HG02885 (cell line): ENCODE measurements around the gene CSTB.

ENCODE experiments used
- ATAC-seq: cut with Tn5 transposase; IDR thresholded peaks from one replicate; pipeline ENCODE4 v1.9.1; 2021; ENCODE audit warnings: mild to moderate bottlenecking; ENCODE audit not compliant: unreplicated experiment, poor library complexity

Gene CSTB

GRCh38 chr21:43734928-43735229 lies 41.2 kb downstream of the CSTB start:
- no peak for ATAC-seq

DNA sequence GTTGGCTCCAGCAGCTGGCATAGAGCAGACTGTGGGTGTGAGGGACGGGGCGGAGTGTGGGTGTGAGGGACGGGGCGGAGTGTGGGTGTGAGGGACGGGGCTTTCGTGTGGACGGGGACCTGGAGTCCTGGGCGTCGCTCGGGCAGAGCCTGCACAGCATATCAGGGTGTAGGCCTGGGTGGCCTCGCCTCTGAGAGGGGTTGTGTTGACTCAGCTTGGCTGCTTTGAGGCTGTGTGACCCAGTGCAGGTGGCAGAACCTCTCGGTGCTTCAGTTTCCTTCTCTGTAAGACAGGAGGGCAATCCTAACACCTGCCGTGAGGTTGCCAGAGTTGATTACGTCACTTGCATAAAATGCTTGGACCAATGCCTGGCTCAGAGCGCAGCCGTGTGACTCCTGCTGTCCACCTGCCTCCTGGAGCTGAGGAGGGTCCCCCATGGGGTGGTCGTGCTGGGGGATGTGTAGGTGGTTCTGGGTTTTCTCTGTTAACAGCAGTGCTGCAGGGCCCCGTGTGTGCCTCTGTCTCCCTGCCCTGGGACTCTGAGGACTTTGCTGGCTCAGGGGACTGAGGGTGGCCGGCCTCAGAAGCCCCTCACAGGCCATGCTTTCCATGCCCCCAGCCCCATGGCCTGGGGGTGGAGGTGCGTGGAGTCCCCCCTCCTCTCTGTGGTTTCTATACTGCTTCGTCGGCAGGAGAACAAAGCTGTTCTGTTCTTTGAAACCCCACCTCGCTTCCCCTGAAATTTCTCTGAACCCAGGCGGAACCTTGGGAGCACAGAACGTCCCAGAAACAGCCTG lies 41.8 kb downstream of the CSTB start:
- no peak for ATAC-seq

DNA sequence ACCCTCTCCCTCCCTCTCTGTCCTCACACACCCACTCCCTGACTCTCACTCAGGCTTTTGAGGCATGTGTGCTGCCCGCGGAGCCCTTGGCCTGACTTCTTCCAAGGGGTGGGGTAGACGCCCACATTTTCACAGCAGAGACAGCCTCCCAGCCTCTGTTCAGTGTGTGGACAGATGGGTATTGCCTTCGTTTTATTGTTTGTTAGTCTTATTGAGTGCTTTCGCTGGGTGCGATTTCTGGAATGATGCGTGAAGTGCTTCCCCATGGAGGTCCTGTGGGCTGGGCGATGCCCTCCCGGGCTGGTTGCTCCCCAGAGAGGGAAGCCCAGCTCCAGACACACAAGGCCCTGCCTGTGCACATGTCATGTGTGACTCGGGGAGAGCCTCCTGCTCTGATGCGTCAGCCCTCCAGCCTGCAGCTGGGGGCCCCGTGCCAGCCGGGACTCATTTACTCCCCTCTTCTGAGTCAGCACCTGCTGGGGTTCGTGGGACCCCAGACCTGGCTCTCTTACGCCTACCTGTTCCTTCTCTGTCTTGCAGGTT lies 42.5 kb downstream of the CSTB start:
- no peak for ATAC-seq

DNA sequence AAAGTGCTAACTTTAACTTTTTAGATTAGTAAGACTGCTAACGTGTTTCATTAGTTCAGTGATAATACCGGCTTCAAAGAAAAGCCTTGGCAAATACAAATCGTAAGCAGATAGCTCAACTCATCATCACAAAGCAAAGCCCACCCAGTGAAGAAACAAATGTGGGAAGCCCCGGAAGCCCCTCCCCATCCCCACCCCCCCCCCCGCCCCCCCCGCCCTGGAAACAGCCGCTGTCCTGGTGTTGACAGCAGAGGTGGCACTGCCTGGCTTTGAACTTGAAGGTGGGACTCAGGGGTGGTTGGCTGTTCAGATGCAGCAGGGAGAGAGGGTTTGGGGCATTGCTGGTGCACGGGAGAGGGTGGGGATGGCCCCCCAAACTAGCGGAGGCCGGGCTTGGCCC lies 43.0 kb downstream of the CSTB start:
- ATAC-seq = no peak

DNA sequence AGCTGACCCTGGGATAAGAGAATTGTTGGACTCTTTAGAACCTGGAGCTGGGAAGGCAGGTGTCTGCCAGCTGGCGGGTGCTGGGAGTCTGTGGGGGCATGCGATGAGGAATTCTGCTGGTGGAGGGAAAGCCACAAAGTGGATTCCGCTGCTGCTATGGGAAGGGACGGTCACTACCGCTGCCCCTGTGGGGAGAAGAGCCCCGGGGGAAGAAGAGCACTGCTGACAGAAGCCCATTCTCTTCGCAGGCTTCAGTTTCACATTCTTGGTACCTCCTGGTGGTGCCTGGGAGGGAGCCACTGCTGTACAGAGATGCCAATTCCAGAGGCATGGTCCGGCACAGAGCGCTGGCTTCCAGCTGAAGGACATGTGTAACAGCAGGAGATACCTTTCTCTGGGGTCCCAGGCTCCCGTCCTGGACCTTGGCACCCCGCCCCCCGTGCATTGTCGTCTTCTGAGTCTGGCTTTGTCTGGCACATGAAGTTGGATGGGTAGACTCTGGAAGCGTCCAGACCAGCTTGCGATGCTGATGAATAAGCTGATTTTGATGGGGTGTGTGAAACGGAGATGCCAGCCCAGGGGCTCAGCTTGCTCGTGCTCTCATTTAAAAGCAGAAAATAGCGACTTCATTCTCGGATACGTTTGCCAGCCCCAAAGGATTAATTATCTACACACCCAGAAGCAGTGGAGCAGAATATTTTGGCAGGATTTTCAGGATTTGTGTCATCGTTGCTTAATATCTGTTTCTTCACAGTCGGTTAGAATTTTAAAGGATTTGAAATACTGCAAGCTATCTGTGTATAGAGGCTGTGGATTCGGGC lies 44.0 kb downstream of the CSTB start:
- ATAC-seq = no peak

GRCh38 chr21:43731476-43731875 lies 44.6 kb downstream of the CSTB start:
- no peak for ATAC-seq

DNA sequence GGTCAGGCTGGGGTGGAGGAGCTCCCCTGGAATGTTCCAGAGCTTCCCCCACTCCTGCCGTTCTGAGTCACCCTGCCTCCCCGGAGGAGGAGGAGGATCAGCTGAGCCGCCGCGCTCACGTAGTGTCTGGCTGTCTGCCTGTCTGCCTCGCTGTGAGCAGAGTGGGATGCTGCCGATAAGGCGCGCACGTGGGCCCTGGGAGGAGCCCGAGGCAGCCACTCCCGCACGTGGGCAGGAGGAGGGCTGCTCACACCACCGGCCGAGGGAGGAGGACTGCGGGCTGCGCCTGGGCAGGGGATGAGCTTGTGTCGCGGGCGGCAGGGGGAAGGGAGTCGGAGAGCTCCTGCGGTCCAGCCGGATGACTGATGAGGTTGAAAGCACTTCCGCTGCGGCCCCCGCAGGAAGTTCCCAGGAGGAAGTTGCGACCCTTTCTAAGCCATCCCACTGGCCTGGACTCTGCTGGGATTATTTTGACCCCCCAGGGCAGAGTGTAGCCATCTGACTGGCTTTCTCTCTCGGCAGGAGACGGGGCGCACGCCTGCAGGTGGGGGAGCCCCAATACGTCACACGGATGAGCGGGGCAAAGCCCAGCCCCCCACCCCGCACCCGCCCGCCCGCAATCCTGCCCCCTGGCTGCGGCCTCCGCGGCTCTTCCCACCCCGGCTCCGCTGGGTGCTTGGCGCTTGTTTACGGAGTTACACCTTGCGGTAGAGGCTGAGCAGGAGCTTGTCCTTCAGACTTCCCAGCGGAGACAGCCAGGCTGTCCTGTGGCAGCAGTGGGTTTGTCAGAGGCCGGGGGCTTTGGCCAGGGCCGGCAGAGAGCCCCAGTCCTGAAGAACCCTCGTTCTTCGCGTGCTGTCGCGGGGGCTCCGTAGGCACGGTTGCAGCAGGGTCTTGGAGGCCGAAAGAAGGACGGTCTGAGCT lies 47.4 kb downstream of the CSTB start:
- peak; percentile 80 for ATAC-seq

GRCh38 chr21:43728154-43728466 lies 48.0 kb downstream of the CSTB start:
- ATAC-seq = no peak

GRCh38 chr21:43727519-43728153 lies 48.5 kb downstream of the CSTB start:
- no peak for ATAC-seq

GRCh38 chr21:43726686-43727518 lies 49.2 kb downstream of the CSTB start:
- ATAC-seq = no peak
